Endodermal cell (in vitro differentiated cells): ENCODE results near the gene TMED5. TPM values are rescaled to one million over a fixed set of nuclear protein-coding genes. Genes with fewer than 3 reads are reported as not detected.
"Not testable (repeated sequence)": the region's sequence is repeated elsewhere in the genome, so short reads cannot be mapped to it uniquely, and the experiment has no call there.

ENCODE experiments used
- DNase-seq: peaks from one replicate; pipeline ENCODE4 v3.0.0-alpha.2; 2017
- H3K27ac ChIP-seq: 2 replicates; pipeline ENCODE4 v1.5.1; 2013; ENCODE audit warnings: mild to moderate bottlenecking, low read depth, low read length, moderate library complexity
- H3K27me3 ChIP-seq: 2 replicates; pipeline ENCODE4 v1.6.1; 2013; ENCODE audit warnings: mild to moderate bottlenecking, low read length, moderate library complexity; ENCODE audit not compliant: insufficient read depth, control insufficient read depth, poor library complexity, severe bottlenecking
- H3K36me3 ChIP-seq: 2 replicates; pipeline ENCODE4 v1.7.0; 2013; ENCODE audit warnings: mild to moderate bottlenecking, low read length, moderate library complexity; ENCODE audit not compliant: control insufficient read depth, insufficient read depth
- H3K4me1 ChIP-seq: one replicate; pipeline ENCODE4 v1.7.0; 2013; ENCODE audit warnings: low read length; ENCODE audit not compliant: control insufficient read depth, insufficient read depth
- H3K4me3 ChIP-seq: 2 replicates; pipeline ENCODE4 v1.5.1; 2013; ENCODE audit warnings: mild to moderate bottlenecking, low read length, moderate library complexity
- H3K9ac ChIP-seq: 2 replicates; pipeline ENCODE4 v1.6.1; 2013; ENCODE audit warnings: mild to moderate bottlenecking, low read length, moderate library complexity; ENCODE audit not compliant: poor library complexity, severe bottlenecking; ENCODE audit errors: extremely low read depth
- H3K9me3 ChIP-seq: 2 replicates; pipeline ENCODE4 v1.6.1; 2013; ENCODE audit warnings: mild to moderate bottlenecking, low read length, moderate library complexity; ENCODE audit not compliant: control insufficient read depth
- H3K27ac Mint-ChIP-seq: 2 replicates; pipeline ENCODE4 v1.8.0; 2020; ENCODE audit warnings: mixed read lengths
- H3K27me3 Mint-ChIP-seq: 2 replicates; pipeline ENCODE4 v1.8.0; 2021; ENCODE audit warnings: mild to moderate bottlenecking, mixed read lengths; ENCODE audit not compliant: insufficient read depth
- H3K36me3 Mint-ChIP-seq: 2 replicates; pipeline ENCODE4 v1.8.0; 2020; ENCODE audit warnings: low read depth, mixed read lengths
- H3K4me1 Mint-ChIP-seq: 2 replicates; pipeline ENCODE4 v1.8.0; 2020; ENCODE audit warnings: mixed read lengths
- H3K4me3 Mint-ChIP-seq: 2 replicates; pipeline ENCODE4 v1.8.0; 2020; ENCODE audit warnings: mild to moderate bottlenecking, moderate library complexity, mixed read lengths
- H3K9me3 Mint-ChIP-seq: 2 replicates; pipeline ENCODE4 v1.8.0; 2020; ENCODE audit warnings: mild to moderate bottlenecking, mixed read lengths
- WGBS, 2 experiments: methylation state at CpG; one replicate each; pipeline versions ENCODE4 v1.1.5 to v1.1.7; 2013; ENCODE audit warnings: missing lambda C conversion rate in 2 of 2, mixed read lengths in 1 of 2; ENCODE audit not compliant: insufficient coverage in 1 of 2, insufficient read length in 1 of 2; 5-methylcytosine and 5-hydroxymethylcytosine counted together
- total RNA-seq, 2 donors: library from RNA; stranded (reverse); fragmentation: NEBNext Ultra II Directional in 1 of 2; extraction: Animal tissue kit (Norgen Biotek cat#: 25700) in 1 of 2; gene quantifications; 2 replicates in 1 of 2; 3 replicates in 1 of 2; pipeline ENCODE4 v1.2.1, GENCODE V29; 2021
- TF ChIP-seq, protein P1 (sequence below): fragments of 200-600 bp; sonication (generic); conservative IDR thresholded peaks from 2 replicates; pipeline ENCODE4 v1.5.0; 2021; ENCODE audit warnings: antibody characterized with exemption, mild to moderate bottlenecking

Gene TMED5
- total RNA-seq, 2 donors from 2014 or later = 28.0 to 30.2 TPM

DNA sequence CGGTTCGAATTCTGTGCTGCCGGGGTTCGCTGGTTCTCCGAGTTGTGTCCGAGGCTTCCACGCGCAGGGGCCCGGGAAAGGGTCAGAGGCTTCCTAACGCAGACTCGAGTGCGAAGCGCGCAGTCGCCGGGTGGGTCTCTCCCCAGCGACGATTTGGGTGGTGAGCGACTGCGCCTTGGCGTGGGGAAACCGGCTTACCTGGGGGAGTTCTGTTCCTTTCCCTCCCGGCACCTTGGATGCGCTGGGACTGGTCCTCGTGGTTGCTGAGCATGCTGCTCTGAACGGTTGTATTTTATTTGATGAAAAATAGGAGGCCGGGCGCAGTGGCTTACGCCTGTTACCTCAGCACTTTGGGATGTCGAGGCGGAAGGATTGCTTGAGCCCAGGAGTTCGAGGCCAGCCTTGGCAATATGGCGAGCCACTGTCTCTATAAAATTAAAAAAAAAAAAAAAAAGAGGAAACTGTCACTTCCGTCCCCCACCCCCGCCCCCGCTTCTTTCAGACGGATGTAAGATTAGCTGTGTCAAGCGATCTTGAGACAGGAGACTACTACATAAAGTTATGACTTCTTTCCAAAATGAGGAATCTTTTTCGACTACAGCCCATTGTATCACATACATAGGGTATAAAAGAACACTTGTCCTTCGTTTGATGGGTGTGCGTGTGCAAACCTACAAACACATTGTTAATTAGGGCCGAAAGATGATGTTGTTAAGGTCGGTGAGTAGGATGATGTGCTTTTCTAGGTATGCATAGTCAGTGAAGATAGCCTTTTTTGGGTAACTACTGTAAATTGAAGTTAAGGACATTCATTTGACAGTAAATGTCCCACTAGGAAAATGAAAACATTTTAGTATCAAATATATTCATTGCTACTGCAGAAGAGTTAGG is 755 bp upstream of the TMED5 start, which contains the start of gene CCDC18:
Gene CCDC18 (plus strand): TSS at position 2 of the 891 bp plus-strand sequence. CDS start 2,638 bp downstream, outside the sequence.
- peaks cover 11% of the 10 kb centered on the region for H3K36me3 ChIP-seq
- H3K36me3 Mint-ChIP-seq = peaks cover 4% of the 10 kb centered on the region
- H3K9me3 ChIP-seq = no peaks in the 10 kb centered on the region
- peak within 1 kb of the TSS; percentile 98 for H3K27ac Mint-ChIP-seq
- DNase-seq = no peak
- peaks cover 4% of the 10 kb centered on the region for H3K4me1 ChIP-seq
- peak within 1 kb of the TSS; percentile 81 for H3K9ac ChIP-seq
- peak within 1 kb of the TSS; percentile 91 for H3K27ac ChIP-seq
- H3K27me3 Mint-ChIP-seq = no peaks in the 10 kb centered on the region
- no peaks in the 10 kb centered on the region for H3K9me3 Mint-ChIP-seq
- H3K4me1 Mint-ChIP-seq = peaks cover 13% of the 10 kb centered on the region
- TF ChIP-seq, protein P1, sequence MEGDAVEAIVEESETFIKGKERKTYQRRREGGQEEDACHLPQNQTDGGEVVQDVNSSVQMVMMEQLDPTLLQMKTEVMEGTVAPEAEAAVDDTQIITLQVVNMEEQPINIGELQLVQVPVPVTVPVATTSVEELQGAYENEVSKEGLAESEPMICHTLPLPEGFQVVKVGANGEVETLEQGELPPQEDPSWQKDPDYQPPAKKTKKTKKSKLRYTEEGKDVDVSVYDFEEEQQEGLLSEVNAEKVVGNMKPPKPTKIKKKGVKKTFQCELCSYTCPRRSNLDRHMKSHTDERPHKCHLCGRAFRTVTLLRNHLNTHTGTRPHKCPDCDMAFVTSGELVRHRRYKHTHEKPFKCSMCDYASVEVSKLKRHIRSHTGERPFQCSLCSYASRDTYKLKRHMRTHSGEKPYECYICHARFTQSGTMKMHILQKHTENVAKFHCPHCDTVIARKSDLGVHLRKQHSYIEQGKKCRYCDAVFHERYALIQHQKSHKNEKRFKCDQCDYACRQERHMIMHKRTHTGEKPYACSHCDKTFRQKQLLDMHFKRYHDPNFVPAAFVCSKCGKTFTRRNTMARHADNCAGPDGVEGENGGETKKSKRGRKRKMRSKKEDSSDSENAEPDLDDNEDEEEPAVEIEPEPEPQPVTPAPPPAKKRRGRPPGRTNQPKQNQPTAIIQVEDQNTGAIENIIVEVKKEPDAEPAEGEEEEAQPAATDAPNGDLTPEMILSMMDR = no peak
- 5 to 13% methylated on average over 16 to 42 of the region's 43 CpGs for WGBS, 2 experiments
- H3K27me3 ChIP-seq = no peaks in the 10 kb centered on the region
- H3K4me3 ChIP-seq = peak within 1 kb of the TSS; percentile 96
- H3K4me3 Mint-ChIP-seq = peak within 1 kb of the TSS; percentile 97

DNA sequence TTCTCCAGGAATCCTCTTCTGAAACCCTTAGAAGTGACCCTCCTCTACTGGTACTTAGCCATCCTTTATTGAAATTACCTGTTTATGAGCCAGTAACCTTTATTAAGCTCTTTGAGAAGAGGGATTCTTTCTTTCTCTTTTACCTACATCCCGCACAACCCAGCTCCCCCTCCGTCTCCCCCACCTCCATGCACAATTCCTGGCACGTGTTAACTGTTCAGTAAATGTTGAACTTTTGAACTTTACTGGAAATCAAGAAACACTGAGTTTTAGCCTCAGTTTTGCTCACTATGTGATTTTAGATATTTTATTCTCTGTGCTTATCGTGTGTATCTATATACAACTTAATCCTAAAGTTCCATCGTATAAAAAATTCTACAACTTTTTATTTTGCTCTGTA is 1.8 kb downstream of the TMED5 start:
- H3K27ac Mint-ChIP-seq = no peak overlapping the region
- Histone ChIP-seq H3K4me3 (peak overlapping the region; percentile 96), H3K36me3 (peaks cover 20% of the 10 kb centered on the region), H3K27me3 (no peaks in the 10 kb centered on the region), H3K9ac (peak overlapping the region; percentile 20), H3K27ac (no peak overlapping the region), H3K9me3 (no peaks in the 10 kb centered on the region), H3K4me1 (peaks cover 4% of the 10 kb centered on the region)
- TF ChIP-seq, protein P1 = no peak
- H3K27me3 Mint-ChIP-seq = no peaks in the 10 kb centered on the region
- peaks cover 9% of the 10 kb centered on the region for H3K36me3 Mint-ChIP-seq
- H3K4me3 Mint-ChIP-seq = peak overlapping the region; percentile 97
- DNase-seq = no peak
- H3K4me1 Mint-ChIP-seq = peaks cover 13% of the 10 kb centered on the region
- peaks cover 5% of the 10 kb centered on the region for H3K9me3 Mint-ChIP-seq
- 53 to 81% methylated on average over 3 of the region's 5 CpGs for whole genome bisulfite sequencing, 2 experiments

DNA sequence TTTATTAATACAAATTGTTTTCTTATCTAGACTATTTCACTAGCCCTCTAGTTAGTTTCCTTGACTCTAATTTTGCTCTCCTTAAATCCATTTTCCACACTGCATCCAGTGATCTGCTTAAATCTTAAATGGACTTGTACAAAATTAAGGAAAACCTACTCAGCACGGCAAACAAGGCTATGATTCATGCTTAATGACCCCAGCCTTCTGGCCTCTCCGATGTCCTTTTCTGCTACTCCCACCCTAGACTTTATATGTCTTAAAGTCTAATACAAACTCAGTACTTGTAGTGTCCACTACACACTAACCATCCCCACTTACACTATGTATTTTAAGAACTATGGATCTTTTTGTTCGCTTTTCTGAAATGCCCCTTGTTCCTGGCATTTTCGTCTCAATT is 2.2 kb downstream of the TMED5 start:
- Histone ChIP-seq H3K4me1 (peaks cover 4% of the 10 kb centered on the region), H3K27ac (no peak overlapping the region), H3K9me3 (no peaks in the 10 kb centered on the region), H3K27me3 (no peaks in the 10 kb centered on the region), H3K36me3 (peaks cover 24% of the 10 kb centered on the region), H3K4me3 (peak overlapping the region; percentile 96), H3K9ac (no peak overlapping the region)
- 82 to 84% methylated on average over 3 to 4 of the region's 4 CpGs for WGBS, 2 experiments
- TF ChIP-seq, protein P1 = no peak
- DNase-seq = no peak
- Mint-ChIP-seq H3K9me3 (peaks cover 5% of the 10 kb centered on the region), H3K4me1 (peaks cover 13% of the 10 kb centered on the region), H3K27me3 (no peaks in the 10 kb centered on the region), H3K27ac (no peak overlapping the region), H3K36me3 (peaks cover 9% of the 10 kb centered on the region), H3K4me3 (peak overlapping the region; percentile 97)

DNA sequence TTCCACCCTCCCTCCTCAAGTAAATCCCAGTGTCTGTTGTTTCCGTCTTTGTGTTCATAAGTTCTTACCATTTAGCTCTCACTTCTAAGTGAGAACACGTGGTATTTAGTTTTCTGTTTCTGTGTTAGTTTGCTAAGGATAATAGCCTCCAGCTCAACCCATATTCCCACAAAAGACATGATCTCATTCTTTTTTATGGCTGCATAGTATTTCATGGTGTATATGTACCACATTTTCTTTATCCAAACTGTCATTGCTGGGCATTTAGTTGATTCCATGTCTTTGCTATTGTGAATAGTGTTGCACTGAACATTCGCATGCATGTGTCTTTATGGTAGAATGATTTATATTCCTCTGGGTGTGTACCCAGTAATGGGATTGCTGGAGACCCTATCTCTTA is 5.6 kb downstream of the TMED5 start:
- H3K27me3 ChIP-seq, H3K27me3 Mint-ChIP-seq, H3K27ac ChIP-seq, H3K4me1 ChIP-seq, DNase-seq, H3K9ac ChIP-seq, H3K4me3 ChIP-seq, H3K4me3 Mint-ChIP-seq, H3K9me3 ChIP-seq, H3K4me1 Mint-ChIP-seq, H3K27ac Mint-ChIP-seq: not testable (repeated sequence)
- 93% methylated on average over 3 of the region's 3 CpGs; no CpG with 5 or more reads in 1 of the 2 experiments for WGBS, 2 experiments
- Mint-ChIP-seq H3K9me3 (peaks cover 18% of the 10 kb centered on the region), H3K36me3 (peaks cover 26% of the 10 kb centered on the region)
- H3K36me3 ChIP-seq = peaks cover 35% of the 10 kb centered on the region
